Lung (tissue), 12 donors: ENCODE results near the gene MYRIP. TPM values are rescaled to one million over a fixed set of nuclear protein-coding genes. Genes with fewer than 3 reads are reported as not detected.
A peak's percentile ranks its signal among the peaks of the same experiment; 100 is the strongest.

Experiments
- ATAC-seq: fragments of 200-7000 bp; cut with Tn5 transposase; one replicate; pipeline ENCODE4 v1.9.1; 2020; ENCODE audit warnings: moderate number of reproducible peaks; ENCODE audit not compliant: insufficient read depth, low FRiP score
- DNase-seq, 3 donors: peaks; one replicate each; pipeline ENCODE4 v3.0.0-alpha.2; 2013 to 2017
- H3K27ac ChIP-seq, 2 donors: one replicate each; pipeline ENCODE4 v1.5.1; 2013; ENCODE audit warnings: mild to moderate bottlenecking in 2 of 2, moderate library complexity in 2 of 2, control low read depth in 1 of 2, inconsistent platforms in 1 of 2, low read depth in 1 of 2, low read length in 1 of 2
- H3K27me3 ChIP-seq, 3 donors: one replicate each; pipeline ENCODE4 v1.5.1; 2013; ENCODE audit warnings: low read length in 2 of 3; ENCODE audit not compliant: control insufficient read depth in 3 of 3, insufficient read depth in 3 of 3
- H3K36me3 ChIP-seq, 4 donors: one replicate each; pipeline ENCODE4 v1.5.1; 2013; ENCODE audit warnings: low read length in 4 of 4, mild to moderate bottlenecking in 1 of 4, moderate library complexity in 1 of 4; ENCODE audit not compliant: control insufficient read depth in 4 of 4, insufficient read depth in 4 of 4
- H3K4me1 ChIP-seq, 5 donors: one replicate each; pipeline ENCODE4 v1.5.1; 2013; ENCODE audit warnings: low read length in 5 of 5, mild to moderate bottlenecking in 2 of 5, moderate library complexity in 1 of 5; ENCODE audit not compliant: control insufficient read depth in 5 of 5, insufficient read depth in 5 of 5
- H3K4me3 ChIP-seq: one replicate; pipeline ENCODE4 v1.5.1; 2013; ENCODE audit warnings: mild to moderate bottlenecking, control low read depth, moderate library complexity
- H3K9ac ChIP-seq, 2 donors: one replicate each; pipeline ENCODE4 v1.5.1; 2013; ENCODE audit warnings: low read length in 2 of 2, control low read depth in 1 of 2; ENCODE audit not compliant: insufficient read depth in 1 of 2
- H3K9me3 ChIP-seq, 4 donors: one replicate each; pipeline ENCODE4 v1.5.1; 2013; ENCODE audit warnings: low read length in 3 of 4, mild to moderate bottlenecking in 1 of 4, moderate library complexity in 1 of 4; ENCODE audit not compliant: control insufficient read depth in 4 of 4, insufficient read depth in 3 of 4
- WGBS, 2 donors: extraction: QIAGEN DNeasy Blood & Tissue Kit; methylation state at CpG; one replicate each; pipeline ENCODE4 v1.1.7; 2013; 5-methylcytosine and 5-hydroxymethylcytosine counted together
- polyA plus RNA-seq, 2 donors: library from polyadenylated mRNA; stranded (reverse); fragments of 200-250 nt; gene quantifications; one replicate each; pipeline ENCODE4 v1.2.1, GENCODE V29; 2013
- total RNA-seq, 2 donors: library from RNA; depleted of rRNA in 1 of 2; stranded (reverse); fragments of >200 nt in 1 of 2; gene quantifications; one replicate each; pipeline ENCODE4 v1.2.1, GENCODE V29; 2014 to 2021
- TF ChIP-seq, protein P1 (sequence below): IDR thresholded peaks from 2 replicates; pipeline ENCODE4 v1.5.1; 2012; ENCODE audit warnings: mild to moderate bottlenecking; ENCODE audit errors: control extremely low read depth, extremely low read depth
- donor health status: control.
- donor health status: control.
- donor health status: Bipolar disorder and iron deficiency.
- donor health status: healthy.
- donor health status: DM: yes; HTN: yes; CAD: no.

Gene MYRIP
- total and polyA plus RNA-seq, 4 donors = 0.30 to 2.5 (median 0.77) TPM

- H3K9me3 ChIP-seq = peaks cover 0 to 4% (median 0%) of the 10 kb centered on the region in 4 donors
- 11 to 12% methylated on average over 26 of the region's 26 CpGs for WGBS, 2 donors
- ATAC-seq = no peak
- H3K4me1 ChIP-seq = peaks cover 0 to 12% (median 8%) of the 10 kb centered on the region in 5 donors
- H3K27ac ChIP-seq = no peak overlapping the region
- no peak overlapping the region for H3K4me3 ChIP-seq
- peak; percentile 4 to 20 (median 16) for DNase-seq
- no peak overlapping the region for H3K9ac ChIP-seq
- peaks cover 0 to 72% (median 45%) of the 10 kb centered on the region in 3 donors for H3K27me3 ChIP-seq
- TF ChIP-seq, protein P1, sequence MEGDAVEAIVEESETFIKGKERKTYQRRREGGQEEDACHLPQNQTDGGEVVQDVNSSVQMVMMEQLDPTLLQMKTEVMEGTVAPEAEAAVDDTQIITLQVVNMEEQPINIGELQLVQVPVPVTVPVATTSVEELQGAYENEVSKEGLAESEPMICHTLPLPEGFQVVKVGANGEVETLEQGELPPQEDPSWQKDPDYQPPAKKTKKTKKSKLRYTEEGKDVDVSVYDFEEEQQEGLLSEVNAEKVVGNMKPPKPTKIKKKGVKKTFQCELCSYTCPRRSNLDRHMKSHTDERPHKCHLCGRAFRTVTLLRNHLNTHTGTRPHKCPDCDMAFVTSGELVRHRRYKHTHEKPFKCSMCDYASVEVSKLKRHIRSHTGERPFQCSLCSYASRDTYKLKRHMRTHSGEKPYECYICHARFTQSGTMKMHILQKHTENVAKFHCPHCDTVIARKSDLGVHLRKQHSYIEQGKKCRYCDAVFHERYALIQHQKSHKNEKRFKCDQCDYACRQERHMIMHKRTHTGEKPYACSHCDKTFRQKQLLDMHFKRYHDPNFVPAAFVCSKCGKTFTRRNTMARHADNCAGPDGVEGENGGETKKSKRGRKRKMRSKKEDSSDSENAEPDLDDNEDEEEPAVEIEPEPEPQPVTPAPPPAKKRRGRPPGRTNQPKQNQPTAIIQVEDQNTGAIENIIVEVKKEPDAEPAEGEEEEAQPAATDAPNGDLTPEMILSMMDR = no peak
- H3K36me3 ChIP-seq = no peaks in the 10 kb centered on the region
Measured at GRCh38 chr3:39808467-39809180, 785 bp upstream of the MYRIP start.

GRCh38 chr3:39809995-39810595 lies 686 bp downstream of the MYRIP start:
- no peak overlapping the region for H3K9ac ChIP-seq
- TF ChIP-seq, protein P1 = no peak
- DNase-seq = no peak
- peaks cover 0 to 4% (median 0%) of the 10 kb centered on the region in 4 donors for H3K9me3 ChIP-seq
- no peaks in the 10 kb centered on the region for H3K36me3 ChIP-seq
- H3K27me3 ChIP-seq = peaks cover 0 to 74% (median 45%) of the 10 kb centered on the region in 3 donors
- H3K27ac ChIP-seq = no peak overlapping the region
- H3K4me1 ChIP-seq = peaks cover 0 to 12% (median 8%) of the 10 kb centered on the region in 5 donors
- H3K4me3 ChIP-seq = peak overlapping the region; percentile 54
- ATAC-seq = no peak
- 2% methylated on average over 41 to 48 of the region's 48 CpGs for WGBS, 2 donors

DNA sequence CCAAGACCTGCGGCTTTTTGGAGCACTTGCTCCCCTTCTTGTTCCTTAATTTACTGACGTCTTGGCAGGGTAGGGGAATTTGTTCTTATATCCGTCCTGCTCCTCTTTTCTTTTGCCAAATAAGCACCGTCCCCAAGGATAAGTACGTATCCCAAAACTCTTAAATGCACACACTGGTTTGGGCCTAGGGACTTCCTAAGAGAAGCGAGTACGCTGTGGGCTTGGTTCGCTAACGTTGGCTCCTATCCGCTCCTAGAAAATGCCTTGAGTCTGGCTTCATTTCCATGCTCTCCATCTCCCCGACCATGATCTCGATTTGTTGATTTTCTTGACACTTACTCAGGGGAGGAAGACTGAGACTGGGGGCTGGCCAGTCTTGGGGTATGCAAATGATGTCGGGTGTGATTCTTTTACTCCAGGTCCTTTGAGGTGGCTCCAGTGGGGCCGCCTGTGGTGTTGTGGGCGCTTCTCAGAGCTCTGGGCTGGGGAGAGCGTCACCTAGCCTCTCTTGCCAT lies 1.3 kb downstream of the MYRIP start:
- Histone ChIP-seq H3K27ac (no peak overlapping the region), H3K4me1 (peaks cover 0 to 12% (median 8%) of the 10 kb centered on the region in 5 donors), H3K4me3 (no peak overlapping the region), H3K9ac (no peak overlapping the region), H3K27me3 (peaks cover 0 to 72% (median 45%) of the 10 kb centered on the region in 3 donors), H3K9me3 (peaks cover 0 to 4% (median 0%) of the 10 kb centered on the region in 4 donors), H3K36me3 (no peaks in the 10 kb centered on the region)
- DNase-seq (no peak), ATAC-seq (no peak)
- WGBS, 2 donors = 11 to 14% methylated on average over 16 of the region's 16 CpGs
- TF ChIP-seq, protein P1 = no peak
